ENCODE results near the gene SSR2. TPM values are rescaled to one million over a fixed set of nuclear protein-coding genes. Genes with fewer than 3 reads are reported as not detected.

SSR2 gene
- total RNA-seq, 4 donors from 2014 or later = 97.6 to 474 (median 227) TPM

- Histone ChIP-seq H3K27me3 (no peaks in the 10 kb centered on the region), H3K9me3 (no peaks in the 10 kb centered on the region), H3K4me3 (no peak overlapping the region), H3K27ac (no peak overlapping the region), H3K4me1 (no peaks in the 10 kb centered on the region), H3K36me3 (no peaks in the 10 kb centered on the region)
- intact Hi-C loops (cut with DNase I; ENCODE audit: low total_unique reads) = no loop called here
- DNase-seq = no peak
- no peak for TF ChIP-seq POLR2A (IDR thresholded peaks at IDR 0.05)
- no peak for TF ChIP-seq CTCF (IDR thresholded peaks at IDR 0.05)
Observed at GRCh38 chr1:156004843-156005584, 15.7 kb downstream of the SSR2 start.

GRCh38 chr1:156003923-156004188 lies 16.9 kb downstream of the SSR2 start:
- Histone ChIP-seq H3K27me3 (no peaks in the 10 kb centered on the region), H3K27ac (no peak overlapping the region), H3K36me3 (no peaks in the 10 kb centered on the region), H3K4me1 (no peaks in the 10 kb centered on the region), H3K9me3 (no peaks in the 10 kb centered on the region), H3K4me3 (no peak overlapping the region)
- DNase-seq = no peak
- intact Hi-C loops (cut with DNase I; ENCODE audit: low total_unique reads) = no loop called here
- TF ChIP-seq CTCF (IDR thresholded peaks at IDR 0.05) (no peak), POLR2A (IDR thresholded peaks at IDR 0.05) (no peak)

GRCh38 chr1:156002188-156002911 lies 18.4 kb downstream of the SSR2 start:
- H3K4me3 ChIP-seq = no peak overlapping the region
- H3K9me3 ChIP-seq = no peaks in the 10 kb centered on the region
- H3K27me3 ChIP-seq = no peaks in the 10 kb centered on the region
- no peak for DNase-seq
- H3K36me3 ChIP-seq = no peaks in the 10 kb centered on the region
- H3K27ac ChIP-seq = no peak overlapping the region
- intact Hi-C loops (cut with DNase I; ENCODE audit: low total_unique reads) = no loop called here
- no peak for TF ChIP-seq CTCF (IDR thresholded peaks at IDR 0.05)
- TF ChIP-seq POLR2A (IDR thresholded peaks at IDR 0.05) = no peak
- H3K4me1 ChIP-seq = no peaks in the 10 kb centered on the region

- intact Hi-C loops (cut with DNase I; ENCODE audit: low total_unique reads) = no loop called here
- Histone ChIP-seq H3K36me3 (no peaks in the 10 kb centered on the region), H3K27ac (no peak overlapping the region), H3K4me3 (no peak overlapping the region), H3K4me1 (no peaks in the 10 kb centered on the region), H3K27me3 (no peaks in the 10 kb centered on the region), H3K9me3 (no peaks in the 10 kb centered on the region)
- DNase-seq = no peak
- no peak for TF ChIP-seq POLR2A (IDR thresholded peaks at IDR 0.05)
- TF ChIP-seq CTCF (IDR thresholded peaks at IDR 0.05) = no peak
Observed at GRCh38 chr1:156001662-156002171, 19.0 kb downstream of the SSR2 start.

- Histone ChIP-seq H3K4me3 (no peak overlapping the region), H3K9me3 (no peaks in the 10 kb centered on the region), H3K36me3 (no peaks in the 10 kb centered on the region), H3K27ac (no peak overlapping the region), H3K4me1 (no peaks in the 10 kb centered on the region), H3K27me3 (no peaks in the 10 kb centered on the region)
- intact Hi-C loops (cut with DNase I; ENCODE audit: low total_unique reads) = no loop called here
- no peak for DNase-seq
- TF ChIP-seq POLR2A (IDR thresholded peaks at IDR 0.05) (no peak), CTCF (IDR thresholded peaks at IDR 0.05) (no peak)
Observed at GRCh38 chr1:156001021-156001661, 19.6 kb downstream of the SSR2 start.

All from uterus (tissue), 4 donors.